Measurements from ENCODE around the gene SPOCK1. TPM values are rescaled to one million over a fixed set of nuclear protein-coding genes. Genes with fewer than 3 reads are reported as not detected.

The SPOCK1 gene
- total and polyA plus RNA-seq, 2 donors (not counting 3 experiments of a cell fraction or from before 2014, with no cell fraction given) = 144 to 280 TPM

GRCh38 chr5:137264041-137264440 is 235.1 kb downstream of the SPOCK1 start:
- BruUV-seq (replicated peaks) = no TSS peak
- dilution Hi-C loops (cut with MboI; ENCODE audit: extremely low pct_ligation_motif_present, low sequenced_read_pairs) = no loop called here
- H3K27me3 ChIP-seq (ENCODE audit: control insufficient read depth in 2 of 2, insufficient read depth in 2 of 2, low read length in 2 of 2) = no peaks in the 10 kb centered on the region

DNA sequence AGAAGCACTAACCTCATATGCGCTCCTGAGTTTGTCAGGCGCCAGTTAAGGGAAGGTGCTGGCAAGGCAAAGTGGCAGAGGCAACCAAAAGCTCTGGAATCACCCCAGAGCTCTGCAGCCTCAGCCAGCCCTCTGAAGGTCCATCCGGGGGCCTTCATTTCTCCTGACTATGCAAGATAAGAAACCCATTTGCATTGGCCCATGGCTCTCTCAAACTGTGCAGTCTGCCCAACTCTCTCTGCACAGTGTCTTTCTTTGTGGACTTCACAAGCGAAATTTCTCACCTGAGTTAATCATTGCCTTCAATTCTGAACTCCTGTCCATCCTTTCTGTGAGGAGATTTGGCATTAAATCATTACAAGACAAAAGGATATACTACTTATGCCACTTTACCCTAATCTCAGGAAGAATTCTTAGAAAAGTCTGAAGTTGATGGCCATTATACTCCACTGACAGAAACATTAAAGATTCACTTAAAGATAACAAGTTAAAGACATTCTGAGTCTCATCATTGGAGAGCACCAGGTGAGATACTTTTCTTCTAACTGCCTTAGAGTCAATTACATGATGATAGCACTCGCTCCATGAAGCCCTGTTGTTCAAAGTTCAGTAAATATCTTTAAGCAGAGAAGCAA is 235.6 kb downstream of the SPOCK1 start:
- no peaks in the 10 kb centered on the region for H3K9me1 ChIP-seq (replicated peaks; ENCODE audit: control insufficient read depth, extremely low read depth, insufficient read depth, low read length)
- ChIA-PET POLR2A (no interaction called here), CTCF (no interaction called here)
- H2AFZ ChIP-seq (ENCODE audit: low read depth, low read length) = no peak overlapping the region
- no peaks in the 10 kb centered on the region for H4K20me1 ChIP-seq (replicated peaks; ENCODE audit: control insufficient read depth, extremely low read depth, insufficient read depth, low read length)
- FAIRE-seq (no peak), DNase-seq (ENCODE audit: low read depth, low spot score) (no peak)
- H3K9ac ChIP-seq (replicated peaks; ENCODE audit: extremely low read depth, insufficient read depth, low read length) = no peak overlapping the region
- no peak overlapping the region for H3K4me2 ChIP-seq (ENCODE audit: insufficient read depth, low read length)
- H3K27ac ChIP-seq (ENCODE audit: insufficient read depth, low read depth, low read length) = no peak overlapping the region
- peaks cover 3% of the 10 kb centered on the region for H3K4me1 ChIP-seq (ENCODE audit: control insufficient read depth, extremely low read depth, insufficient read depth, low read length)
- H3K36me3 ChIP-seq (ENCODE audit: control insufficient read depth in 2 of 2, extremely low read depth in 1 of 2, insufficient read depth in 2 of 2, low read length in 2 of 2) = no peaks in the 10 kb centered on the region
- no peaks in the 10 kb centered on the region for H3K9me3 ChIP-seq (replicated peaks; ENCODE audit: control insufficient read depth, insufficient read depth, low read length)
- intact Hi-C loops (cut with micrococcal nuclease) = no loop called here
- no TSS peak for BruUV-seq (replicated peaks)
- dilution Hi-C loops (cut with MboI; ENCODE audit: extremely low pct_ligation_motif_present, low sequenced_read_pairs) = no loop called here
- H3K79me2 ChIP-seq (ENCODE audit: control insufficient read depth, insufficient read depth, low read length) = peaks cover 4% of the 10 kb centered on the region
- H3K27me3 ChIP-seq (ENCODE audit: control insufficient read depth in 2 of 2, insufficient read depth in 2 of 2, low read length in 2 of 2) = no peaks in the 10 kb centered on the region
- H3K4me3 ChIP-seq (replicated peaks in 1 of 3; ENCODE audit: insufficient read depth in 1 of 3, low read depth in 1 of 3, low read length in 3 of 3) = no peak overlapping the region
- TF ChIP-seq GATA2 (IDR thresholded peaks at IDR 0.05; ENCODE audit: insufficient read depth, insufficient read length, low read depth, low read length) (no peak), MAX (IDR thresholded peaks at IDR 0.05; ENCODE audit: insufficient read depth, insufficient read length) (no peak), POLR2A (IDR thresholded peaks at IDR 0.05; ENCODE audit: low read depth, low read length) (no peak), CTCF (IDR thresholded peaks at IDR 0.05; ENCODE audit: extremely low read depth in 1 of 2, insufficient read depth in 1 of 2, low read depth in 1 of 2, low read length in 2 of 2) (no peak), JUN (IDR thresholded peaks at IDR 0.05; ENCODE audit: borderline replicate concordance, insufficient read depth, insufficient read length, low read depth) (no peak), EZH2 (IDR thresholded peaks at IDR 0.05; ENCODE audit: borderline replicate concordance, low read depth, low read length, severe bottlenecking) (no peak), POLR2AphosphoS5 (IDR thresholded peaks at IDR 0.05; ENCODE audit: insufficient read depth, low read depth, low read length) (no peak), FOS (IDR thresholded peaks at IDR 0.05; ENCODE audit: borderline replicate concordance, insufficient read depth, low read length) (no peak), MYC (IDR thresholded peaks at IDR 0.05; ENCODE audit: low read depth, low read length) (no peak)

More at GRCh38 chr5:137264041-137264440, 235.1 kb downstream of the SPOCK1 start:
- Histone ChIP-seq H2AFZ (ENCODE audit: low read depth, low read length) (no peak overlapping the region), H3K4me1 (ENCODE audit: control insufficient read depth, extremely low read depth, insufficient read depth, low read length) (peaks cover 3% of the 10 kb centered on the region), H3K9ac (replicated peaks; ENCODE audit: extremely low read depth, insufficient read depth, low read length) (no peak overlapping the region), H3K9me1 (replicated peaks; ENCODE audit: control insufficient read depth, extremely low read depth, insufficient read depth, low read length) (no peaks in the 10 kb centered on the region), H3K4me3 (replicated peaks in 1 of 3; ENCODE audit: insufficient read depth in 1 of 3, low read depth in 1 of 3, low read length in 3 of 3) (no peak overlapping the region), H3K4me2 (ENCODE audit: insufficient read depth, low read length) (no peak overlapping the region), H3K79me2 (ENCODE audit: control insufficient read depth, insufficient read depth, low read length) (peaks cover 4% of the 10 kb centered on the region), H4K20me1 (replicated peaks; ENCODE audit: control insufficient read depth, extremely low read depth, insufficient read depth, low read length) (no peaks in the 10 kb centered on the region), H3K36me3 (ENCODE audit: control insufficient read depth in 2 of 2, extremely low read depth in 1 of 2, insufficient read depth in 2 of 2, low read length in 2 of 2) (no peaks in the 10 kb centered on the region), H3K27ac (ENCODE audit: insufficient read depth, low read depth, low read length) (no peak overlapping the region), H3K9me3 (replicated peaks; ENCODE audit: control insufficient read depth, insufficient read depth, low read length) (no peaks in the 10 kb centered on the region)
- intact Hi-C loops (cut with micrococcal nuclease) = no loop called here
- CTCF ChIA-PET = no interaction called here
- DNase-seq (ENCODE audit: low read depth, low spot score) = no peak
- TF ChIP-seq JUN (IDR thresholded peaks at IDR 0.05; ENCODE audit: borderline replicate concordance, insufficient read depth, insufficient read length, low read depth) (no peak), MAX (IDR thresholded peaks at IDR 0.05; ENCODE audit: insufficient read depth, insufficient read length) (no peak), MYC (IDR thresholded peaks at IDR 0.05; ENCODE audit: low read depth, low read length) (no peak), POLR2A (IDR thresholded peaks at IDR 0.05; ENCODE audit: low read depth, low read length) (no peak), GATA2 (IDR thresholded peaks at IDR 0.05; ENCODE audit: insufficient read depth, insufficient read length, low read depth, low read length) (no peak), EZH2 (IDR thresholded peaks at IDR 0.05; ENCODE audit: borderline replicate concordance, low read depth, low read length, severe bottlenecking) (no peak)
- FAIRE-seq = no peak
- POLR2A ChIA-PET = no interaction called here

Measured in endothelial cell of umbilical vein (primary cell).